ENCODE data around the gene BHMT2.

The BHMT2 gene, protein sequence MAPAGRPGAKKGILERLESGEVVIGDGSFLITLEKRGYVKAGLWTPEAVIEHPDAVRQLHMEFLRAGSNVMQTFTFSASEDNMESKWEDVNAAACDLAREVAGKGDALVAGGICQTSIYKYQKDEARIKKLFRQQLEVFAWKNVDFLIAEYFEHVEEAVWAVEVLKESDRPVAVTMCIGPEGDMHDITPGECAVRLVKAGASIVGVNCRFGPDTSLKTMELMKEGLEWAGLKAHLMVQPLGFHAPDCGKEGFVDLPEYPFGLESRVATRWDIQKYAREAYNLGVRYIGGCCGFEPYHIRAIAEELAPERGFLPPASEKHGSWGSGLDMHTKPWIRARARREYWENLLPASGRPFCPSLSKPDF

GRCh38 chr5:79069488-79070349 is at the start of gene BHMT2, which contains the start of gene DMGDH:
Gene BHMT2, plus strand, starts transcription at chr5:79069767. Its CDS starts 16 bp downstream, at chr5:79069783.
Gene DMGDH, minus strand, starts transcription at chr5:79069674. Its CDS starts 54 bp downstream, at chr5:79069620.
- no peak for DNase-seq (ENCODE audit: low read depth)
- H3K4me3 ChIP-seq (ENCODE audit: control insufficient read depth, low read depth, low read length), result peak within 1 kb of the TSS; percentile 46

DNA sequence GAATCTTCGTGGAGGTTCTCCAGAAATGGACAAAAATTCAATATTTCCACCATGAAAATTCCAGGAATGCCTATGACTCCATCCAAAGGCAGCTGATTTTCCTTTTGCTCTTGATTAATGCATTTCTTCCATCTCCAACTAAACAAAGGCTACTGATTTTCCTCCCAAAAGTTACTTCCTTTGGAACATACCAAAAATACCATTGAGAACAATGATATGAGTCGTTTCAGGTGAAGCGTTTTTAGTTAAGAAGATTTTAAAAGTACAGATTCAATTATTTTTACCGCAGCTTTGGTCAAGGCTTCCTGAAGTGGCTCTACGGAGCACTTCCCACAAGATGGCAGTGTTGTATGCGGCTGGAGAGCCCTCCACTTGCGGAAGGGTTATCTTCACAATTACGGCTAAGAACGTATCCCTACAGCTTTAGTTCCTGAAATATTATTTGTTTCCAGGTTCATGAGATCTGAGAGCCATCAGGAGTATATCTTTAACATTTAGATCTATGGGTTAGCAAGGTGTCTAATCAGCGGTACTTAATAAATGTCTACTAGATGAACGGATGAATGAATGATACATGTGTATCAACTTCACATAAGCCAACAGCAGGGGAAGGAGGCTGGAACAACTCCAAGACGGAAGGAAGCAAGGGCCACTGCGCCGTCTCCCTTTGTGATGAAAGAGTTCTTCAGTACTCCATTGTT is 48.6 kb upstream of the BHMT2 start:
- TF ChIP-seq CTCF (IDR thresholded peaks at IDR 0.05; ENCODE audit: control insufficient read depth, insufficient read depth, low read depth, low read length, missing control alignments), result peak; percentile 89
- DNase-seq (ENCODE audit: low read depth), result peak; percentile 34
- peak overlapping the region; percentile 14 for H3K4me3 ChIP-seq (ENCODE audit: control insufficient read depth, low read depth, low read length)

More at GRCh38 chr5:79069488-79070349, at the start of gene BHMT2, which contains the start of gene DMGDH:
- no peak for TF ChIP-seq CTCF (IDR thresholded peaks at IDR 0.05; ENCODE audit: control insufficient read depth, insufficient read depth, low read depth, low read length, missing control alignments)

DNA sequence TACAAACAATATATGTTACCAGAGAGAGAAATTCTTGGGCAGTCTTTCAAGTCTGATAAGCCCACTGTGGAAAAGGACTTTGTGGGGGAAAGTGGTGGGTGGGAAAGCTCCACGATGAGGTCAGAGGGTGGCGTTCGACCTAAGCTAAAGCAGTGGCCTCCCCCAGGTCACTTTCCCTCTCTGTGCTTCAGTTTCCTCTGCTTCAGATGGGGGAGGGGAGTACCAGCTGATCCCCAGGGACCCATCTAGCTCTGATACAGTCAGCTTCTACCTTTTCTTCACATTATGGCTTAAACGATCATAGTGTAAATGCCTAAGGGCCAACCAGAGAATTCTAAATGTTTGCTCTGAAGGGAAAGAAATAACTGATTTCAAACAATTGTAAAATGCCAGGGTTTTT is 47.8 kb upstream of the BHMT2 start:
- no peak overlapping the region for H3K4me3 ChIP-seq (ENCODE audit: control insufficient read depth, low read depth, low read length)
- DNase-seq (ENCODE audit: low read depth), result no peak
- TF ChIP-seq CTCF (IDR thresholded peaks at IDR 0.05; ENCODE audit: control insufficient read depth, insufficient read depth, low read depth, low read length, missing control alignments), result no peak

DNA sequence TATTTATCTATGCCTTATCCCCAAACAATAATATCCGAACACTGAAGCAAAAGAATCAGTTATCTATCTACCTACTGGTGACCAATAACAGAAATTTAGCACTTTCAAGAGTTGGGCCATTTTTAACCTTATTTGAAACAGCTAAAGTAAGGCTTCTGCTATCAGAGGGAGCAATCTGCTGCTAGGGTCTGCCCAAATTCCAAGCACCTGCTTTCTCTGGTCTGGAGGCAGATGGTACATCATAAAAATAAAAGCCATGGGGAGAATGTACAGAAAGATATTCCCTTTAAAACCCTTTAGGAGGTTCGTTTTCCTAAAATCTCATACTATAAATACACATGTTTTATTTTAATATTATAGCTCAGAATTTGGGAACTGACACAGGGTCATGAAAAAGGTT is 46.8 kb upstream of the BHMT2 start:
- DNase-seq (ENCODE audit: low read depth), result no peak
- H3K4me3 ChIP-seq (ENCODE audit: control insufficient read depth, low read depth, low read length), result no peak overlapping the region
- TF ChIP-seq CTCF (IDR thresholded peaks at IDR 0.05; ENCODE audit: control insufficient read depth, insufficient read depth, low read depth, low read length, missing control alignments), result no peak

GRCh38 chr5:79023348-79023747 is 46.2 kb upstream of the BHMT2 start:
- no peak for DNase-seq (ENCODE audit: low read depth)
- no peak overlapping the region for H3K4me3 ChIP-seq (ENCODE audit: control insufficient read depth, low read depth, low read length)
- TF ChIP-seq CTCF (IDR thresholded peaks at IDR 0.05; ENCODE audit: control insufficient read depth, insufficient read depth, low read depth, low read length, missing control alignments), result no peak

DNA sequence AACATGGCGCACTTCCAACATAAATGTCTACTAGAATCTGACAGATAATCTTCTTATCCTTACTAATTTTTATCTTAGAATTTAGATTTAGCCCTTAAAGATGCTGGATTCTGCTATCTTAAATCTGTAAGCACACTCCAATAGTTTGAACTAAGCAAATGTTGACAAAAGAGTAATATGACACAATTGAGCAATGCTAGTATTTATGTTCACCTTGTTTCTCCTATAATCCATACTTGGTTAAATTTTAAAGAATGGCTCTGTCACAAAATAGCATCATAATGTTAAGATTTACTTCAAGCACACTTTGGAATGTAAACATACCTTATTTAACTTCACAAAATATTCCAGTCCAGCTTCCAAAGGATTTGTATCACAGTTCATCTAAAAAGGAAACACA is 45.6 kb upstream of the BHMT2 start:
- DNase-seq (ENCODE audit: low read depth), result no peak
- no peak for TF ChIP-seq CTCF (IDR thresholded peaks at IDR 0.05; ENCODE audit: control insufficient read depth, insufficient read depth, low read depth, low read length, missing control alignments)
- no peak overlapping the region for H3K4me3 ChIP-seq (ENCODE audit: control insufficient read depth, low read depth, low read length)

Data from AG09309 (cell line).